Cerebellar nuclear complex (tissue), 1 donor: ENCODE measurements around the gene MXRA5.
"Not testable (repeated sequence)": the region's sequence is repeated elsewhere in the genome, so short reads cannot be mapped to it uniquely, and the experiment has no call there.

Source experiments
- DNase-seq, 2 experiments: peaks; one replicate each; lab custom pipeline; 2025; lab: John Stamatoyannopoulos, UW

The MXRA5 gene

GRCh38 chrX:3346501-3347259 is at the start of gene MXRA5:
Gene MXRA5, minus strand, starts transcription at chrX:3346652. Its CDS starts 2,819 bp downstream, at chrX:3343833.
- DNase-seq = no peak

GRCh38 chrX:3393581-3394111 is 47.2 kb upstream of the MXRA5 start:
- DNase-seq = no peak

- no peak for DNase-seq
Measured at GRCh38 chrX:3393178-3393577, 46.7 kb upstream of the MXRA5 start.

GRCh38 chrX:3388457-3388856 is 42.0 kb upstream of the MXRA5 start:
- DNase-seq = no peak

GRCh38 chrX:3384327-3384726 is 37.9 kb upstream of the MXRA5 start:
- DNase-seq = no peak

- DNase-seq = no peak
Measured at GRCh38 chrX:3380603-3381002, 34.2 kb upstream of the MXRA5 start.

- no peak for DNase-seq
Measured at GRCh38 chrX:3379111-3379510, 32.7 kb upstream of the MXRA5 start.

GRCh38 chrX:3378156-3378555 is 31.7 kb upstream of the MXRA5 start:
- DNase-seq = no peak

- DNase-seq = no peak
Measured at GRCh38 chrX:3377560-3377959, 31.1 kb upstream of the MXRA5 start.

GRCh38 chrX:3375878-3376508 is 29.5 kb upstream of the MXRA5 start:
- not testable (repeated sequence) for DNase-seq

- no peak for DNase-seq
Measured at GRCh38 chrX:3374108-3374800, 27.8 kb upstream of the MXRA5 start.

- DNase-seq = no peak
Measured at GRCh38 chrX:3371163-3371562, 24.7 kb upstream of the MXRA5 start.

- DNase-seq = no peak
Measured at GRCh38 chrX:3370656-3371055, 24.2 kb upstream of the MXRA5 start.

- no peak for DNase-seq
Measured at GRCh38 chrX:3362956-3363355, 16.5 kb upstream of the MXRA5 start.

- DNase-seq = no peak
Measured at GRCh38 chrX:3360881-3361280, 14.4 kb upstream of the MXRA5 start.

- DNase-seq = not testable (repeated sequence)
Measured at GRCh38 chrX:3352741-3353140, 6.3 kb upstream of the MXRA5 start.

GRCh38 chrX:3351276-3351675 is 4.8 kb upstream of the MXRA5 start:
- no peak for DNase-seq

- DNase-seq = no peak
Measured at GRCh38 chrX:3348191-3348590, 1.7 kb upstream of the MXRA5 start.

- no peak for DNase-seq
Measured at GRCh38 chrX:3345281-3346191, 916 bp downstream of the MXRA5 start.

- DNase-seq = not testable (repeated sequence)
Measured at GRCh38 chrX:3343569-3343968, 2.9 kb downstream of the MXRA5 start.

GRCh38 chrX:3340016-3340415 is 6.4 kb downstream of the MXRA5 start:
- DNase-seq = no peak

GRCh38 chrX:3326681-3327080 is 19.8 kb downstream of the MXRA5 start:
- DNase-seq = no peak
